Osteoblast (primary cell): Measurements from ENCODE around the gene PCSK5. TPM values are rescaled to one million over a fixed set of nuclear protein-coding genes. Genes with fewer than 3 reads are reported as not detected.

Experiments used
- DNase-seq: peaks from one replicate; pipeline ENCODE4 v3.0.0; 2011; ENCODE audit warnings: low spot score, mixed read lengths; ENCODE audit not compliant: insufficient read length; ENCODE audit errors: missing footprints
- H2AFZ ChIP-seq: 2 replicates; pipeline ENCODE4 v1.6.0; 2011; ENCODE audit warnings: mild to moderate bottlenecking, low read length
- H3K27ac ChIP-seq: 2 replicates; pipeline ENCODE4 v1.5.1; 2011; ENCODE audit warnings: mild to moderate bottlenecking, low read depth, low read length, moderate library complexity
- H3K27me3 ChIP-seq: 2 replicates; pipeline ENCODE4 v1.6.0; 2012; ENCODE audit warnings: mild to moderate bottlenecking, control low read depth, inconsistent platforms, low read length, moderate library complexity; ENCODE audit not compliant: insufficient read depth
- H3K36me3 ChIP-seq: 2 replicates; pipeline ENCODE4 v1.5.1; 2011; ENCODE audit warnings: mild to moderate bottlenecking, low read length, control low read depth, moderate library complexity; ENCODE audit not compliant: insufficient read depth
- H3K4me1 ChIP-seq: 2 replicates; pipeline ENCODE4 v1.5.1; 2011; ENCODE audit warnings: mild to moderate bottlenecking, low read length, control low read depth, moderate library complexity; ENCODE audit not compliant: insufficient read depth
- H3K4me2 ChIP-seq: 2 replicates; pipeline ENCODE4 v1.6.0; 2011; ENCODE audit warnings: mild to moderate bottlenecking, low read length; ENCODE audit not compliant: insufficient read depth
- H3K4me3 ChIP-seq: fragments of 200-600 bp; sonication (generic); 3 replicates; pipeline ENCODE4 v1.5.1; 2012; ENCODE audit warnings: mild to moderate bottlenecking, low read length, inconsistent platforms; ENCODE audit not compliant: insufficient read depth
- H3K79me2 ChIP-seq: 2 replicates; pipeline ENCODE4 v1.6.0; 2012; ENCODE audit warnings: mild to moderate bottlenecking, low read length, control low read depth, inconsistent platforms; ENCODE audit not compliant: insufficient read depth
- H3K9me3 ChIP-seq: 2 replicates; pipeline ENCODE4 v1.5.1; 2011; ENCODE audit warnings: low read depth, low read length, control low read depth
- H4K20me1 ChIP-seq: 2 replicates; pipeline ENCODE4 v1.6.0; 2012; ENCODE audit warnings: mild to moderate bottlenecking, low read length, control low read depth; ENCODE audit not compliant: insufficient read depth
- total RNA-seq: library from RNA; depleted of rRNA; stranded (reverse); fragments of >200 nt; gene quantifications from 2 replicates; pipeline ENCODE4 v1.2.3, GENCODE V29; 2012
- TF ChIP-seq, protein P1 (sequence below): IDR thresholded peaks from 2 replicates; pipeline ENCODE4 v1.5.1; 2011; ENCODE audit warnings: mild to moderate bottlenecking, low read depth, low read length, moderate library complexity; ENCODE audit errors: extremely low read depth

Gene PCSK5
- total RNA-seq, 1 donor = 14.5 TPM

- Histone ChIP-seq H3K27me3 (no peaks in the 10 kb centered on the region), H3K79me2 (no peaks in the 10 kb centered on the region), H3K9me3 (no peaks in the 10 kb centered on the region), H3K4me3 (no peak overlapping the region), H4K20me1 (no peaks in the 10 kb centered on the region), H3K36me3 (no peaks in the 10 kb centered on the region), H3K27ac (no peak overlapping the region), H3K4me1 (no peaks in the 10 kb centered on the region), H2AFZ (no peak overlapping the region), H3K4me2 (no peak overlapping the region)
- DNase-seq = no peak
- TF ChIP-seq, protein P1, sequence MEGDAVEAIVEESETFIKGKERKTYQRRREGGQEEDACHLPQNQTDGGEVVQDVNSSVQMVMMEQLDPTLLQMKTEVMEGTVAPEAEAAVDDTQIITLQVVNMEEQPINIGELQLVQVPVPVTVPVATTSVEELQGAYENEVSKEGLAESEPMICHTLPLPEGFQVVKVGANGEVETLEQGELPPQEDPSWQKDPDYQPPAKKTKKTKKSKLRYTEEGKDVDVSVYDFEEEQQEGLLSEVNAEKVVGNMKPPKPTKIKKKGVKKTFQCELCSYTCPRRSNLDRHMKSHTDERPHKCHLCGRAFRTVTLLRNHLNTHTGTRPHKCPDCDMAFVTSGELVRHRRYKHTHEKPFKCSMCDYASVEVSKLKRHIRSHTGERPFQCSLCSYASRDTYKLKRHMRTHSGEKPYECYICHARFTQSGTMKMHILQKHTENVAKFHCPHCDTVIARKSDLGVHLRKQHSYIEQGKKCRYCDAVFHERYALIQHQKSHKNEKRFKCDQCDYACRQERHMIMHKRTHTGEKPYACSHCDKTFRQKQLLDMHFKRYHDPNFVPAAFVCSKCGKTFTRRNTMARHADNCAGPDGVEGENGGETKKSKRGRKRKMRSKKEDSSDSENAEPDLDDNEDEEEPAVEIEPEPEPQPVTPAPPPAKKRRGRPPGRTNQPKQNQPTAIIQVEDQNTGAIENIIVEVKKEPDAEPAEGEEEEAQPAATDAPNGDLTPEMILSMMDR = no peak
Measured at GRCh38 chr9:75956161-75956560, 65.7 kb downstream of the PCSK5 start.

DNA sequence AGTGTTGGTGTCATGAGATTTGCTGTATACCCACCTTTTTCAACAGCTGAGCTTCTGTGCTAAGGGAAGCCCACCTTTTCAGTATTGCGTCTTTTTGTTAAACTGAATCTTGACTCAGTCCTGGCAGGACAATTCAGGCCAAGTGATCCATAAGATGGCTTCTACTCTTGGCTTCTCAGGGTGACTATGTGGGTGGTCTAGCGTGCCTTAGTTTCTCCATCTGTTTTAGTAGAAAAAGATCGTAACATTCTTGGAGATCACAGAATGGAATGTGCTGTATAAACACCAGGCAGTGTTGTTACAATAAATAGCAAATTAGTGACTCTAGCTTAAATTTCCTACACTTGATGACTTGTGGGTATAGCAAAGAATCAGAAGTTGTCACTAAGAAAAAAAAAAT is 66.6 kb downstream of the PCSK5 start:
- H3K27ac ChIP-seq = no peak overlapping the region

GRCh38 chr9:75958226-75958625 is 67.8 kb downstream of the PCSK5 start:
- no peaks in the 10 kb centered on the region for H3K79me2 ChIP-seq
- H3K4me2 ChIP-seq = no peak overlapping the region
- no peaks in the 10 kb centered on the region for H4K20me1 ChIP-seq
- no peaks in the 10 kb centered on the region for H3K27me3 ChIP-seq
- no peak overlapping the region for H3K27ac ChIP-seq
- H3K4me1 ChIP-seq = no peaks in the 10 kb centered on the region
- no peak overlapping the region for H3K4me3 ChIP-seq
- H3K9me3 ChIP-seq = no peaks in the 10 kb centered on the region
- TF ChIP-seq, protein P1 = no peak
- DNase-seq = no peak
- no peak overlapping the region for H2AFZ ChIP-seq
- no peaks in the 10 kb centered on the region for H3K36me3 ChIP-seq

More for the DNA sequence above, 66.6 kb downstream of the PCSK5 start:
- Histone ChIP-seq H3K4me2 (no peak overlapping the region), H3K27me3 (no peaks in the 10 kb centered on the region), H2AFZ (no peak overlapping the region), H3K36me3 (no peaks in the 10 kb centered on the region), H3K4me3 (no peak overlapping the region), H3K4me1 (no peaks in the 10 kb centered on the region), H3K9me3 (no peaks in the 10 kb centered on the region), H4K20me1 (no peaks in the 10 kb centered on the region), H3K79me2 (no peaks in the 10 kb centered on the region)
- no peak for DNase-seq
- TF ChIP-seq, protein P1 = no peak

- no peaks in the 10 kb centered on the region for H3K27me3 ChIP-seq
- no peaks in the 10 kb centered on the region for H3K79me2 ChIP-seq
- no peak for DNase-seq
- peaks cover 5% of the 10 kb centered on the region for H3K4me1 ChIP-seq
- no peak overlapping the region for H2AFZ ChIP-seq
- TF ChIP-seq, protein P1 = no peak
- no peak overlapping the region for H3K27ac ChIP-seq
- no peaks in the 10 kb centered on the region for H3K36me3 ChIP-seq
- no peaks in the 10 kb centered on the region for H4K20me1 ChIP-seq
- H3K9me3 ChIP-seq = no peaks in the 10 kb centered on the region
- H3K4me2 ChIP-seq = no peak overlapping the region
- no peak overlapping the region for H3K4me3 ChIP-seq
Measured at GRCh38 chr9:75960551-75960950, 70.1 kb downstream of the PCSK5 start.
